NCI-H226 (cell line): ENCODE results near the gene ACSL5.
A peak's percentile ranks its signal among the peaks of the same experiment; 100 is the strongest.
"Not testable (repeated sequence)": the region's sequence is repeated elsewhere in the genome, so short reads cannot be mapped to it uniquely, and the experiment has no call there.

Experiments used
- DNase-seq: peaks from one replicate; pipeline ENCODE4 v3.0.0-alpha.2; 2015

Gene ACSL5

DNA sequence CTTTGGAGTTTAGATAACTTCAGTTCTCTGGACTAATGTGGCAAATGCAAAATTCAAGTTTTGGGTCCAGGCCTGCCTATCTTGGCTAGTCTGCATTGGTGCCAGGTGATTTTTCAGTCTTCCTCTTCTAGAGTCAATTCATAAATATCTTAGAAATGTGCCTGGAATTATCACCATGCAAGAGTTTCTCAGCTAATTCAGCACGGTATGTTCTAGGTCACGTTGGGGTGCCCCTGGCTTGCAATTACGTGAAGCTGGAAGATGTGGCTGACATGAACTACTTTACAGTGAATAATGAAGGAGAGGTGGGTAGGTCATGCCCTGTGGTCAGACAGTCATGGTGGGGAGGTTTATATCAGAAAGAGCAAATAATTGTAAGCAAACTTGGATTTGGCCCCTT lies 47.8 kb downstream of the ACSL5 start:
- no peak for DNase-seq

DNA sequence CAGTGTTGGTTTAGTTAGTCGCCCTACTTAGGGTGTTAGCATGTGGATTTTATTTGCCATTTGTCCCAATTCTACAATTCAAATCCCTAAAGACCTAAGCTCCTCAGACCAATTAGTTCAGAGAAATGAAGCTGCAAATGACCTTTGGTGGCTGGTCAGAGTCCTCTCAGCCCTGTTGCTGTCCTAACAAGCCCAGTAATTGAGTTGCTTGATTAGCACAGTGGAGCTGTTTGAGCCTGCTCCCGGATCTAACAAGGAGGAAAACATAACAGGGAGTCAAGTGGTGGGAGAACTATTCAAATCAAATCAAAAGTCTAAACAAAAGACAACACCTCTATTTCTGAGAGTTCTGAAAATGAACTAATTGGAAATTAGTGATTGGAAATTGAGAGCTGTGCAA lies 50.7 kb downstream of the ACSL5 start:
- no peak for DNase-seq

DNA sequence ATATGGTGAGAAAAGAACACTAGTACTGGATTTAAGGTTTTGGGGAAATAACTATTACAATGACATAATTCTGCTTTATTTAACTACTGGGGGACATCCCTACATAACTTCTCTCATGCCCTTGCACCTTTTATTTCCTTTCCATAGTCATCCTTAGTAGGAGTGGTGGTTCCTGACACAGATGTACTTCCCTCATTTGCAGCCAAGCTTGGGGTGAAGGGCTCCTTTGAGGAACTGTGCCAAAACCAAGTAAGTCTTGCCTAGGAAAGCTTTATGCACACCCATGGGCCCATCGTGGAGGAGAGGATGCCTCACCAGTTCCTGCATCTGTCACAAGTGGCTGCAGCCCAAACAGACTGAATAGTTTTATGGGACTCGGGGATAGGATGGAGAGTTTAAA lies 52.2 kb downstream of the ACSL5 start:
- no peak for DNase-seq

DNA sequence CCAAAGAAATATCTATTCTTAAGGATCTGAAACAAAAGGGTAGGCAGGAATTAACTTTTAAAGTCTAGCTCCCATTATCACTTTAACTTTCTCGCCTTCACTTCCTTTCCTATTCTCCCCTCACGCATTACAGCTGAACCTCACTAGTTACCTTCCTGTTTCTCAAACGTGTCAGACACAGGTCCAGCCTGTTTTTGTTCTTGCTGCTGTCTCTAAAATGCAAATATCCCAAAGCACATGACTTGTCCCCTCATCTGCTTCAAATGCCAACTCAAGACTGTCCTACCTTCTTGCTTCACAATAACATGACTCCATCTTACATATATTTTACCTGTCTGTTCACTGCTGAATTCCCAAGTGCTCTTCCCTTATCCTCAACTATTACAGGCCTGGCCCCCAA lies 55.2 kb downstream of the ACSL5 start:
- no peak for DNase-seq

DNA sequence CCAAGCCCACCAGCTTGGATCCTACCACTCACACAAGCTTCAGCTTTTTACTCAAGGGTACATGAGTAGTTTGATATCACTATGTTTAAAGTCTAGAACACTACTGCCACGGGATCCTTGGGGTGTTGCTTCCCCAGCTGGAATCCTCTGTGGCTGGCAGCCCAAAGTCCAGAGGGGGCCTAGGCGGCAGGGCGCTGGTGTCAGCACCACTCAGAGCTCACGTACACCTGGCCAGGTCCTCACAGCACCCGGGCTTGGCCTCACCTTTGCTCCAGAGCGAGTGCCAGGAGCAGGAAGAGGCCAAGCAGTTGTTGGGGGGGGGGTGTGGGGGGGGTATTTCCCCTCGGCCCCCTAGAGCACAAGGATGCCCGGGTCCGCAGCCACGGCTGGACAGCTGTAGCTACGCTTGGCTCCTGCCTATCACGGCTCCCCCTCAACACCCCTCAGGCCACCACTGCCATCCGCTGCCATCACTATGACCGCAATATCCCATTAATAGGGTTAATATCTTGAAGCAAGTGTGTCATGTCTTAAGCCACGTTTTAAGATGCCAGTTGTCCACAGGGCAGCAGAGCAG lies 55.8 kb downstream of the ACSL5 start:
- no peak for DNase-seq

DNA sequence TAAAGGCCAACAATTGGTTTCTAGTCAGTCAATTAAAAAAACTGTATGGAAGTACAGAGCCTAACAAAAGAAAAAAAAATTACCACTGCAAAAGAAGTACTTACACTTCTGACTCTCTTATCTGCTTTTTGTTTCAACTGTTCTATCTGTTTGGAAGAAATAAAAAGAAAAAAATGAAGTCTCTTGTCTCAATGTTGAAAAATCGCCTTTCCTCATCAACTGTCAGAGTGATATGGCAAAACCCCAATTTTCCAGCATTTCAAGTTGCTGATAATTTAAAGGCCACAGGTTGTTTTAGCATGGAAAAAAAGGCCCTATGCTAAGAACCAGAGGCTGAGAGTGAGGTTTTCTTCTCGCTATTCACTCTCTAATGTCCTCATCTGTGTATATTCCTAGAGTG lies 59.2 kb downstream of the ACSL5 start:
- DNase-seq: no peak

DNA sequence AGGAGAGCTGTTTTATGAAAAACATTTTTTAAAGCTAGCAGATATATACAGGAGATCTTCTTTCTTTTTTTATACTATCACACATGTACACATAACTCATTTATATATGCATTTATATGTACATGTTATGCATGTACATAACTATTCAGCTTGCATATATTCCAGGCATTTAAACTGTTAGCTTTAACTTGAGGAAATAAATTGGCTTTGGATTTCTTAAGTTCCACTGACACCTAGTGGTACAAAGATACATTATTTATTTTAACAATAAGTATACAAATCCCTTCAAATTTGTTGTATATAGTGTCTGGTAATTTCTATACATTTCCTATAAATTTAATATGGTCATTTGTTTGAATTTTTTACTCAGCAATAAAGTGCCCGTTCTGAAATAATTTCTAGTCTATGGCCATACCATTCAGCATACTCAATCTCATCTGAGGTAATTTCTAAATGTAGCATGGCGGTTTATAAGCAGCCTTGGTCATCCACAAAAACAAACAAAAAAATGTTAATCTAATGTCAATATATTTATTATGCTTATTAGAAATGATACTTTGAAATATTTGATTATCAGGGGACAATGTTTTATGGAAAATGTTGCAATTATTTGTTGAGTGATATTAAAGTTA lies 61.2 kb downstream of the ACSL5 start:
- DNase-seq: no peak

DNA sequence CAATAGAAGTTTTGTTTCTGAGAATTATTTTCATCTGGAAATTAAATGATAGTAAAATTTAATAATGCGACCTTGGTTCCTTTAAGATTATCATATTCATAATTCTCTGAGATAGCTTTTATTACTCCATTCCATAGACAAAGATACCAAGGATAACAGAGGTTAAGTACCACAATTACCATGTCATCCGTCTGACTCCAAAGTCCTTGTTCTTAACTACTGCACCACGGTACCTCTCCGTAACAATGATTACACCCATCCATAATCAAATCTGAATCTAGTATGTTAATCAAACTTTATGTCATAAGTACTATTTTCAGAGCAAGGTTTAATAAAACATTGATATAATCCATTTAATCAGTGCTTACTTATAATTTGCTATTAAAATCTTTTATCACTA lies 64.4 kb downstream of the ACSL5 start:
- no peak for DNase-seq

DNA sequence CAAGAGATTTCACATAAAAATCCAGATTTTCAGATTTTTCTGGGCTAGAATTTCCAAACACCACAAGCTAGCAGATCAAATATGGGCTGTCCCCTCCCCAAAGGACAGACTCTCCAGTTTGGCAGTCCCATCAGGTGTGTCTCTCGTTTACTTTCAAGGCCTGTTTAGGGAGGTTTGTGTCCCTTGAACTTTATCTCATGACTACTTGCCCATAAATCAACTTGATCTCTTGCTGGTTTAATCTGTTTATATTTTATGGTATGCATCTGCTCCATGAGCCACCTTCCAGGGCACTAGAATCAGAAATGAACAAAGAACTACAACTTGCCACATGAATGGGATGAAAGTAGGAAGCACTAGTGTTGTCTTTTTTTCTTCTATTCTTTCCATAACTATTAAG lies 67.6 kb downstream of the ACSL5 start:
- no peak for DNase-seq

DNA sequence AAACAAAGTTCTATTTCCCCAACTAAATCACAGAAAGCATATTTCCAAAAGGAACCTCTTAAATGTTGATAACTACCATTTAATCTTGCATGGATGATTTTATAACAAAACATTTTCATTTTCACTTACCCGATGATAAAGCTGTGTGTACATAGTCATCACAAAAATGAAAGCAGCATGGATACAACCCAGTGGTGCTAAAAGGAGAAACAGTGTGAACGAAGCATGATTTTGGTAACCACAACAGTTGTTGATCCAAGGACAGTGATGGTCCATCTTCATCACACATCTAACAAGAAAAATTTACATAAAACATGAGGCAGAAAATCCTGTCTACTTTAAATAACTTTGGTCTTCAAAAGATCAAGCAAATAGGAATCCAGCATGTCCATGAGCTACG lies 68.1 kb downstream of the ACSL5 start:
- DNase-seq: no peak

DNA sequence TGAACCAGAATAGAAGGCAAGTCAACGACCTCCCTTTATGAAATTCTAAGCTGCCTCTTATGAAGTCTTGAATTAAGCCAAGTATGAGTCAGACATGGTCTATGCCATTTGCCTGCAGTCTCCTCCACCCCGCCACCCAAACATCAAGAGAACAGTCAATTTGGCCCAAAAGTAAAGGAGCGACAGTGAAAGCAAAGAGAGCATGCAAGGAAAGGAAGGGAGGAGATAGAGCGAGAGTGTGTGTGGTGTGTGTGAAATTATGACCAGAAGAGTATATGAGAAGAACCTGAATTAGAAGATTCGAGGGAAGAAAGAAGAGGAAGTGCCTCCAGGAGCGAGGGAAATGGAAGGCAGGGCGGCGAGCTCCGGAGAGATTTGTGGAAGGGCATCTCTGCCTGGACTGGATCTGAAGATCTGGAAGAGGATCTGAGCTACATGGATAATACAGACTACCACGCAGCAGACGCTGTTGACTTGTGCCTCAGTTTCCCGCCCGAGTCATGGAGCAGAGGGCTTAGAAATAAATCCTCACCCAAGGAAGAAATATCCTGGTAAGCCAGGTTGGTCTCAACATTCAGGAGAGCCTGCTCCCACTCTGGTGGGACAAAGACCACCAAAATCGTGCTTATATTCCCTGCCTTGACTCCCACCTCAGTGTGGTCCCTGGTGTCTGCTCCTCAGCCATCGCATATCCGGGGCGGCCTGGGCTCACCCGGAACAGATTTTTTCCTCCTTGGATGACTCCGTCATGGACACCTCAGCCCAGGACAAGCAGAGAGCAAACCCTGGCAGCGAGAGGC lies 72.3 kb downstream of the ACSL5 start:
- DNase-seq: no peak

DNA sequence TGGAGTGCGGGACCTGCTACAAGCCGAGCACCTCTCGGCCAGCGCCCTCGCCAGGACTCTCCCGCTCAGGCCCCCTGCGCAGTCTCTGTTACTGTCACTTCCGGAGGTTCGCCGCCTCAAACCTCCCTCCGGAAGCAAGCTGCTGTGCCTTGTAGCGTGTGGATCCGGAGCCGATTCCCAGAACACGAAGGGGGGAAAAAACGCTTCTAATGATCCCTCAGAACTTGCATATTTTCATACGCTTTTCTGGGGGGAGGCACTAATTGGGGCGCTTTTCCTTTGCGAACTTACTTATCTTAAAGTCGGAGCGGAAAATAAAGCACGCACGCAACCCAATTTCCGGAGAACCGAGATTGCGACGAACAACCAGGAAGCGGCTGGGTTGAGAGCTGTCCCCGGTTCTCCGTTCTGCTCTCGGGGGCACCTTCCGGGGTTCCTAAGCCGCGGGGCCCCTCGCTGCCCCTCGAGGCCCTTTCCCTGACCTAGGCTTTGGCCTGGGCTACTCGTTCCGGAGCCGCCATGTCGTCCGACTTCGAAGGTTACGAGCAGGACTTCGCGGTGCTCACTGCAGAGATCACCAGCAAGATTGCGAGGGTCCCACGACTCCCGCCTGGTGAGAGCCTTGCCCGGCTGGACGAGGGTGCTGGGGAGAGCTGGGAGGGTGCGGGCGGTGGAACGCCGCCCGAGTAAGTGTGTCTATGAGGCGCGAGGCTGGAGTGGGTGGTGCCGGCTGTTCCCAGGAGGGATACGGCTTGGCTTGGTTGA lies 73.1 kb downstream of the ACSL5 start, which contains the start of the genes VTI1A and ZDHHC6:
Gene VTI1A (plus strand): TSS at position 361 of the 765 bp plus-strand sequence. CDS start 159 bp downstream, at position 520.
Gene ZDHHC6 (minus strand): TSS at position 60 of the 765 bp plus-strand sequence. CDS start 1,478 bp downstream, outside the sequence.
- DNase-seq: peak; percentile 66

DNA sequence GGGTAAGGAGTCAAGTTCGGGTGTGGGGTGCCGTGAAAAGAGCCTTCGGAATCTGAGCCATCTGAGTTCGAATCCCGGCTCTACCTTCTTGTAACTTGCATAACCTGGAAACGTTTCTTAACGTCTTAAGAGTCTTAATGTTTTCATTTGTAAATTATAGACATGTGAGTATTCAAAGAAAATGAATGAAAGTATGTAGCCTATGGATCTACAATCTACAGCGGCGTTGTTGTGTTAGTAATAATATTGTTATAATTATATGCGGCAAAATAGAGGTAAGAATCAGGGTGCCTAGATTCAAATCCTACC lies 73.7 kb downstream of the ACSL5 start:
- DNase-seq: no peak

DNA sequence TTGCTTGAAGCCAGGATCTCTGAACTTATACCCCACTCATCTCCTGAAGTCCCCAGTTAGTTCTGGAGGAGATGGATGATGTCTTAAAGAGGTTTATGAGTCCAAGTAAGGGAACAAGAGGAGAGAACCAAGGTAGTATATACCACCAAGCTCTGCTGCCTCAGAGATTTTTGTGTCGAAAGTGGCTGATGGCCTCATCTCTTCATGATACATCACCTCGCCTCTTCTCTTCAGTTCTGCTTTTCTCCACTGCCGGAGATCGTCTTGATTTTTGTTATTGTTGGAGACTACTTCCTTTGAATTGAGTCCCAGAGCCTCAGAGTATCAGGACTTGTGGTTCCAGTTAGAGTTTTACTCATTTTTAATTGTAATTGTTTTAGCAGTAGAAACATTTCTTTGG lies 75.0 kb downstream of the ACSL5 start:
- no peak for DNase-seq

DNA sequence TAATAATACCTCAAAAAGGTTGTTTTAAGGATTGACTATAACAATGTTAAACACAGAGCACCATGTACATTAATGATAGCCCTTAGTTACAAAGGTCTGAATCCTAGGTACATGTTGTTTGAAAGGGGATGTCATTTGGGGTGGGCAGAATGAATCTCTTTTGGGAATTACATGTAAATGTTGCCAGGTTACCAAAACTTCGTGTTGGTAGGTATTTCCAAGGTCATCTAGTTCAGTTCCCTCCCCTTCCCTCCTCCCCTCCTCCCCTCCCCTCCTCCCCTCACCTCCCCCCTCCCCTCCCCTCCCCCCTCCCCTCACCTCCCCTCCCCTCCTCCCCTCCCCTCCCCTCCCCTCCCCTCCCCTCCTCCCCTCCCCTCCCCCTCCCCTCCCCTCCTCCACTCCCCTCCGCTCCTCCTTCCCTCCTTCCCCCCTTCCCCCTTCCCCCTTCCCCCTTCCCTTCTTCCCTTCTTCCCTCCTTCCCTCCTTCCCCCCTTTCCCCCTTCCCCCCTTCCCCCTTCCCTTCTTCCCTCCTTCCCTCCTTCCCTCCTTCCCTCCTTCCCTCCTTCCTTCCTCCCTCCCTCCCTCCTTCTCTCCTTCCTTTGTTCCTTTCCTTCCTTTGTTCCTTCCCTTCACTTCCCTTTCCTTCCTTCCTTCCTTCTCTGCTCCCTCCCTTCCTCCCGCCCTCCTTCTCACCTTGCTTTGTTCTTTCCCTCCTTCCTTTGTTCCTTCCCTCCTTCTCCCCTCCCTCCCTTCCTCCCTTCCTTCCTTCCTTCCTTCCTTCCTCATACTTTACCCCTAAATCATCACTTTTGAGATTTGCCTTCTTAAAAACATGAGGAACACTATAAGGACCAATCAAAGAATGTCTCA lies 81.2 kb downstream of the ACSL5 start:
- no peak for DNase-seq

DNA sequence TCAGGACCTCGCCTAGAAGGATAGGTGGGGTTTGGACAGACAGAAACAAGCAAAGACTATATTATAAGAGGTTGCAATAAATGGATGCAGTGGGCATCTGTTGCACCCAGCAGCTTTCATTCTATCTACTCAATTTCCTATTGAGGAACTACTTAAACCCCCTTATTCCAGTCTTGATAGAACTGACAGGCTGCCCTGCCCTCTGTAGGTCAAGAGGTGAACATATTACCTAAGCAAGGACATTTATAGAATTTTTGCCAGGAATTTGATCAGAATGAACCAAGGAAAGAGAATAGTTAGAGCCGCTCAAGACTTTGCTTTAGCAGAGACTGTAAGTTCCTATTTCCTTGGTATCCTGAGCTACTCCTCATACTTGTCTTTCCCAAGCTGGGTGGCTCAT lies 82.6 kb downstream of the ACSL5 start:
- DNase-seq: no peak

DNA sequence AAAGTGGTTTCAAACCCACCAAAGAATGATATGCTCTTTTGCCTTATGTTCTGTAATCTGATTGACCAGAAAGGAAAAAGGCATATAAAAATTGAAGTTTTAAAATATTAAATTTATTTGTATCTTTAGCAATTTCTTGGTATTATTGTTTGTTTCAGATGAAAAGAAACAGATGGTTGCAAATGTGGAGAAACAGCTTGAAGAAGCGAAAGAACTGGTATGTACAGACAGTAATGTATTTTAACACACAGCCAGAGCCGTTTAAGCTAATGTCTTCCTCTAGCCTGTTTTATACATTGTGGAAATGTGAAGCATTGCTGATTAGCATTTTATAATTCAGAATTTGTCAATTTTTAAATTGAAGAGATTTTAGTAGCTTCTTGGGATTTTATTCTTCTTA lies 86.5 kb downstream of the ACSL5 start:
- no peak for DNase-seq

DNA sequence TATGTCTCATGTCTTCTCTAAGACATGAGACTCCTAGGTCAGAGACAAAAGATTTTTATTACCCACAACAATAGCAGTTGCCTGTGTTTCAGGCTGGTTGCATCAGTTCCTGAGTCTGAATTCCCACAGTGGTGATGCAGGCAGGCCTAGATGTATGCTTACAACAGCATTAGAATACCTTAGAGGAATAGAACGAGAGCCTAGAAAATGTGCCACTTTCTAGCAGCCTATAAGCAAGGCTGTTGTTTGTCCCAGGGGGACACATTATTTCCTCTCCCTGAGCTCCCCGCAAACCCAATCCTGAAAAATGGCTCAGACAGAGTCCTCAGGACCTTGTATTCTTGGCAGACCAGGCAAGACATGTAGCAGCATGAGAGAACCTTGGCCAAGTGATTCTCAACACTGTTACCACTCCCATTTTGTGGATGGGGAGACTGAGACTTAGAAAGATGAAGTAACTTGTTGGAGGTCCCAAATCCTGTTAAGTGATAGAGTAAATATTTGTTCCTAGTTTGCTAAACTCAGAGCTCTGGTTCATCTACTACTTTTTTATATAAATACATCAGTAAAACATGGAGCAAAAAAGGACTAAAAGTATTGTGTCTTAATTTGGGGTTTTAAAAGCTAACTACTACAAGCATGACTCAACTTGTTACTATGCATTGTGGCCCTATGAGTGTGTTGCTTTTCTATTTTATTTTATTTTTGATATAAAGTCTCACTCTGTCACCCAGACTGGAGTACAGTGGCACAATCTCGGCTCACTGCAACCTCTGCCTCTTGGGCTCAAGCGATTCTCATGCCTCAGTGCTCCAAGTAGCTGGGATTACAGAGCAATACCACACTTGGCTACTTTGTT lies 87.3 kb downstream of the ACSL5 start:
- peak; percentile 9 for DNase-seq

DNA sequence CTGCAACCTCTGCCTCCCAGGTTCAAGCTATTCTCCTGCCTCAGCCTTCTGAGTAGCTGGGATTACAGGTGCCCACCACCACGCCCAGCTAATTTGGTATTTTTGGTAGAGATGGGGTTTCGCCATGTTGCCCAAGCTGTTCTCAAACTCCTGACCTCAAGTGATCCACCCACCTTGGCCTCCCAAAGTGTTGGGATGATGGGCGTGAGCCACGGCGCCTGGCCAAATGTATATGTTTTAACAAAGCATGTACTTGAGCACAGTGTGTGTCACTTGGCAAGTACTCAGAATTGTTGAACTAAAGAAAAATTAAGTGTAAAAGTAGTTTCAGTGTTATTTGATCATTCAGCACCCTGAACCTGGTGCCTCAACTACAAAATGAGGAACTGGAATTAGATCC lies 90.2 kb downstream of the ACSL5 start:
- DNase-seq: not testable (repeated sequence)

DNA sequence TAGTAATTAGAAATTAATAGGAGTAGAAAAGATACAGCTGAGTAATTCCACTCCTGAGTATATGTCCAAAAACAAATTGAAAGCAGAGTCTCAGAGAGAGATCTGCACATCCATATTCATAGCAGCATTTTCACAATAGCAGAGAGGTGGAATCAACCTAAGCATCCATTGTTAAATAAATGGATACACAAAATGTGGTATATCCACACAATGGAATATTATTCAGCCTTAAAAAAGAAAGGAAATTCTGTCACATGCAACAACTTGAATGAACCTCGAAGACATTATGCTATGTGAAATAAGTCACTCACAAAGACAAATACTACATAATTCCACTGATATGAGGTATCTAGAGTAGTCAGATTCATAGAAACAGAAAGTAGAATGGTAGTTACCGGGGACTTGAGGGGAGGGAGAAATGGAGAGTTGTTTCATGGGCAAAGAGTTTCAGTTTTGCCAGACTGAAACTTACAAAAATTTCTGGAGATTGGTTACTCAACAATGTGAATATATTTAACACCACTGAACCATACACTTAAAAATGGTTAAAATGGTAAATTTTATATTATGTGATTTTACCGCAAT lies 91.5 kb downstream of the ACSL5 start:
- no peak for DNase-seq

DNA sequence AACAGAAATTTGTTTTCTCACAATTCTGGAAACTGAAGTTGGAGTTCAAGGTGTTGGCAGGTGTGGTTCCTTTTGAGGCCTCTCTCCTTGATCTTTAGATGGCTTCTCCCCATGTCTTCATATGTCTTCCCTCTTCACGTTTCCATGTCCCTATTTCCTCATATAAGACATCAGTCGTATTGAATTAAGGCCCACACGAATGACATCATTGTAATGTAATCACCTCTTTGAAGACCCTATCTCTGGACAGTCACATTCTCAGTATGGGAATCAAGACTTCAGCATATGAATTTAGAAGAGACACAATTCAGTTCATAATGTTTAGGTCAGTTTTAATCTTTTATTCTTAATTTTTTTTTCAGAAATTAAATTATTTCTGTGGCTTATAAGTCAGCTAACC lies 92.9 kb downstream of the ACSL5 start:
- no peak for DNase-seq
